Keratinocyte (primary cell): ENCODE measurements around the gene RAB43.

Experiments used
- EZH2 ChIP-seq: IDR thresholded peaks from one replicate; pipeline ENCODE4 v1.6.1; 2012; ENCODE audit warnings: inconsistent platforms, mild to moderate bottlenecking, low read length, moderate library complexity
- TF ChIP-seq, protein P1 (sequence below), 3 experiments: IDR thresholded peaks in 1 of 3; conservative IDR thresholded peaks in 1 of 3; optimal IDR thresholded peaks in 1 of 3; 2 replicates in 2 of 3; 3 replicates in 1 of 3; pipeline versions ENCODE3 to v1.5.1; 2011; ENCODE audit warnings: low read length in 3 of 3, mild to moderate bottlenecking in 3 of 3, moderate library complexity in 2 of 3, control low read depth in 1 of 3, inconsistent platforms in 1 of 3; ENCODE audit not compliant: insufficient read depth in 2 of 3; ENCODE audit errors: extremely low read depth in 1 of 3

- TF ChIP-seq, protein P1, sequence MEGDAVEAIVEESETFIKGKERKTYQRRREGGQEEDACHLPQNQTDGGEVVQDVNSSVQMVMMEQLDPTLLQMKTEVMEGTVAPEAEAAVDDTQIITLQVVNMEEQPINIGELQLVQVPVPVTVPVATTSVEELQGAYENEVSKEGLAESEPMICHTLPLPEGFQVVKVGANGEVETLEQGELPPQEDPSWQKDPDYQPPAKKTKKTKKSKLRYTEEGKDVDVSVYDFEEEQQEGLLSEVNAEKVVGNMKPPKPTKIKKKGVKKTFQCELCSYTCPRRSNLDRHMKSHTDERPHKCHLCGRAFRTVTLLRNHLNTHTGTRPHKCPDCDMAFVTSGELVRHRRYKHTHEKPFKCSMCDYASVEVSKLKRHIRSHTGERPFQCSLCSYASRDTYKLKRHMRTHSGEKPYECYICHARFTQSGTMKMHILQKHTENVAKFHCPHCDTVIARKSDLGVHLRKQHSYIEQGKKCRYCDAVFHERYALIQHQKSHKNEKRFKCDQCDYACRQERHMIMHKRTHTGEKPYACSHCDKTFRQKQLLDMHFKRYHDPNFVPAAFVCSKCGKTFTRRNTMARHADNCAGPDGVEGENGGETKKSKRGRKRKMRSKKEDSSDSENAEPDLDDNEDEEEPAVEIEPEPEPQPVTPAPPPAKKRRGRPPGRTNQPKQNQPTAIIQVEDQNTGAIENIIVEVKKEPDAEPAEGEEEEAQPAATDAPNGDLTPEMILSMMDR (optimal IDR thresholded peaks at IDR 0.05 in 1 of 3, IDR thresholded peaks at IDR 0.05 in 1 of 3, conservative IDR thresholded peaks at IDR 0.05 in 1 of 3; ENCODE audit: extremely low read depth in 1 of 3, insufficient read depth in 2 of 3, low read length in 3 of 3) = no peak
- no peak for TF ChIP-seq EZH2
These were observed 10.0 kb upstream of the RAB43 start for GRCh38 chr3:129131465-129132088.
